HepG2 (cell line): Measurements from ENCODE around the gene RASD1. TPM values are rescaled to one million over a fixed set of nuclear protein-coding genes. Genes with fewer than 3 reads are reported as not detected.

Experiments used
- AKAP8 ChIP-seq: sonication (generic); formaldehyde crosslinking; IDR thresholded peaks from 2 replicates; pipeline ENCODE4 v1.5.1; 2020; ENCODE audit warnings: mild to moderate bottlenecking, missing genetic modification reagents
- BCL6 ChIP-seq: IDR thresholded peaks from 2 replicates; pipeline ENCODE4 v1.6.1; 2016; ENCODE audit warnings: missing genetic modification reagents, missing compliant biosample characterization
- BORCS8-MEF2B ChIP-seq: sonication (generic); formaldehyde crosslinking; IDR thresholded peaks from 2 replicates; pipeline ENCODE4 v1.8.0; 2022; ENCODE audit warnings: mild to moderate bottlenecking, missing genetic modification reagents
- CREB3 ChIP-seq: sonication (generic); formaldehyde crosslinking; IDR thresholded peaks from 2 replicates; pipeline ENCODE4 v1.5.0; 2020; ENCODE audit warnings: missing genetic modification reagents
- FOSL2 ChIP-seq: sonication (generic); formaldehyde crosslinking; IDR thresholded peaks from 2 replicates; pipeline ENCODE4 v1.4.0; 2020; ENCODE audit warnings: missing genetic modification reagents
- FOXM1 ChIP-seq: sonication (generic); formaldehyde crosslinking; IDR thresholded peaks from 2 replicates; pipeline ENCODE4 v1.5.0; 2020; ENCODE audit warnings: missing genetic modification reagents
- GRHL1 ChIP-seq: sonication (generic); formaldehyde crosslinking; conservative IDR thresholded peaks from 2 replicates; pipeline ENCODE4 v1.8.0; 2022; ENCODE audit warnings: missing genetic modification reagents
- HDAC1 ChIP-seq: sonication (generic); formaldehyde crosslinking; IDR thresholded peaks from 2 replicates; pipeline ENCODE4 v1.5.1; 2020; ENCODE audit warnings: mild to moderate bottlenecking, missing genetic modification reagents
- JDP2 ChIP-seq: sonication (generic); formaldehyde crosslinking; IDR thresholded peaks from 2 replicates; pipeline ENCODE4 v1.8.1; 2022; ENCODE audit warnings: missing genetic modification reagents, borderline replicate concordance
- MTERF4 ChIP-seq: sonication (generic); formaldehyde crosslinking; IDR thresholded peaks from 2 replicates; pipeline ENCODE4 v1.8.0; 2023; ENCODE audit warnings: mild to moderate bottlenecking, missing genetic modification reagents
- NCOA5 ChIP-seq: sonication (generic); formaldehyde crosslinking; IDR thresholded peaks from 2 replicates; pipeline ENCODE4 v1.4.0; 2020; ENCODE audit warnings: missing genetic modification reagents
- PRDM15 ChIP-seq: sonication (generic); formaldehyde crosslinking; IDR thresholded peaks from 2 replicates; pipeline ENCODE4 v1.4.0; 2020; ENCODE audit warnings: missing genetic modification reagents
- SIN3B ChIP-seq: fragments of 150-350 bp; IDR thresholded peaks from 2 replicates; pipeline ENCODE4 v1.6.1; 2014; ENCODE audit warnings: low read length
- SRSF9 ChIP-seq: fragments of 200-400 bp; formaldehyde crosslinking; IDR thresholded peaks from 2 replicates; pipeline ENCODE4 v1.6.1; 2018; ENCODE audit warnings: borderline replicate concordance, mild to moderate bottlenecking, low read depth, low read length; ENCODE audit not compliant: insufficient read depth, poor library complexity, severe bottlenecking
- TFAP4 ChIP-seq: sonication (generic); IDR thresholded peaks from 2 replicates; pipeline ENCODE4 v1.6.1; 2016; ENCODE audit warnings: low read depth, borderline replicate concordance
- ZBTB21 ChIP-seq: sonication (generic); formaldehyde crosslinking; IDR thresholded peaks from 2 replicates; pipeline ENCODE4 v1.4.0; 2020; ENCODE audit warnings: missing genetic modification reagents
- ZNF34 ChIP-seq: sonication (generic); formaldehyde crosslinking; IDR thresholded peaks from 2 replicates; pipeline ENCODE4 v1.4.0; 2020; ENCODE audit warnings: mild to moderate bottlenecking, missing genetic modification reagents, borderline replicate concordance
- ZNF343 ChIP-seq: sonication (generic); formaldehyde crosslinking; IDR thresholded peaks from 2 replicates; pipeline ENCODE4 v1.4.0; 2020; ENCODE audit warnings: mild to moderate bottlenecking, missing genetic modification reagents
- ZNF367 ChIP-seq: sonication (generic); formaldehyde crosslinking; IDR thresholded peaks from 2 replicates; pipeline ENCODE4 v1.4.0; 2020; ENCODE audit warnings: missing genetic modification reagents, borderline replicate concordance
- ZNF546 ChIP-seq: sonication (generic); formaldehyde crosslinking; conservative IDR thresholded peaks from 2 replicates; pipeline ENCODE4 v1.8.1; 2023; ENCODE audit warnings: mild to moderate bottlenecking, missing genetic modification reagents
- ZSCAN21 ChIP-seq: sonication (generic); formaldehyde crosslinking; IDR thresholded peaks from 2 replicates; pipeline ENCODE4 v1.8.0; 2022; ENCODE audit warnings: mild to moderate bottlenecking, missing genetic modification reagents, moderate library complexity, borderline replicate concordance
- polyA plus RNA-seq, 8 experiments: library from polyadenylated mRNA; depleted of rRNA in 3 of 8; stranded (reverse) in 7 of 8; unstranded in 1 of 8; fragments of >200 nt; fragmentation: Illumina TruSeq in 4 of 8; extraction: Trizol in 4 of 8; gene quantifications; 2 replicates each; pipeline versions ENCODE4 v1.2.1 to v1.2.3, GENCODE V29; 2011 to 2016; ENCODE audit warnings: low read depth in 4 of 8, missing spikeins in 1 of 8, mixed read lengths in 1 of 8; ENCODE audit not compliant: insufficient read depth in 1 of 8
- total RNA-seq, 5 experiments: library from RNA; depleted of rRNA; stranded (reverse); fragments of >200 nt; fragmentation: Illumina TruSeq; extraction: Trizol; gene quantifications; 2 replicates each; pipeline ENCODE4 v1.2.3, GENCODE V29; 2016; ENCODE audit warnings: low read depth in 1 of 5
- TF ChIP-seq, protein P1 (sequence below): IDR thresholded peaks from 2 replicates; pipeline ENCODE4 v1.6.1; 2016; ENCODE audit warnings: missing genetic modification reagents, missing compliant biosample characterization

RASD1 gene
- total and polyA plus RNA-seq, 2 of the 13 experiments (the other 11 are each of a cell fraction or from before 2014, with no cell fraction given): 1.6 to 4.2 TPM

DNA sequence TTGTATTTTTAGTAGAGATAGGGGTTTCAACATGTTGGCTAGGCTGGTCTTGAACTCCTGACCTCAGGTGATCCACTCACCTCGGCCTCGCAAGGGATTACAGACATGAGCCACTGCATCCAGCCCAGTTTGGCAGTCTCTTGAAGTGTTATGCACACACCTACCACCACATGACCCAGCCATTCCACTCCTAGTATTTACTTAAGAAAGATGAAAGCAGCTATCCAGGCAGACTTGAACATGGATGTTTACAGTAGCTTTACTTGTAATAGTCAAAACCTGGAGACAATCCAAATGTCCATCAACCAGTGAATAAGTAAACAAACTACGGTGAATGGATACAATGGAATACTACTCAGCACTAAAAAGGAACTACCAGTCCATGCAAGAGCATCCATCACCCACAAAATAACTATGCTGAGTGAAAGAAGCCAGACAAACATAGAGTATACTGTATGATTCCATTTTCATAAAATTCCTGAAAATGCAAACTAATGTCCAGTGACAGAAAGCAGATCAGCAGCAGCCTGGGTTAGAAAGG is 37.8 kb upstream of the RASD1 start (continued):
- TF ChIP-seq MTERF4 (CRISPR knock-in tag) (no peak), AKAP8 (CRISPR knock-in tag) (peak; percentile 85), FOSL2 (CRISPR knock-in tag) (peak; percentile 84), NCOA5 (no peak), ZBTB21 (no peak), TFAP4 (peak; percentile 71; the same call in 1 of the 2 replicates), BORCS8-MEF2B (CRISPR knock-in tag) (0 out of 2 replicates have a peak, but pooled peaks have one; percentile 43), CREB3 (CRISPR knock-in tag) (no peak), HDAC1 (CRISPR knock-in tag) (peak; percentile 95), BCL6 (CRISPR knock-in tag) (peak; percentile 99), ZNF367 (CRISPR knock-in tag) (no peak), SRSF9 (no peak), SIN3B (no peak), JDP2 (CRISPR knock-in tag) (no peak; the same call in 1 of the 2 replicates), ZNF343 (CRISPR knock-in tag) (no peak), GRHL1 (no peak), ZSCAN21 (CRISPR knock-in tag) (0 out of 2 replicates have a peak, but pooled peaks have one; percentile 60), ZNF34 (CRISPR knock-in tag) (no peak), ZNF546 (CRISPR knock-in tag) (no peak), PRDM15 (CRISPR knock-in tag) (peak; percentile 76; the same call in 1 of the 2 replicates), FOXM1 (CRISPR knock-in tag) (no peak)
- TF ChIP-seq, protein P1, sequence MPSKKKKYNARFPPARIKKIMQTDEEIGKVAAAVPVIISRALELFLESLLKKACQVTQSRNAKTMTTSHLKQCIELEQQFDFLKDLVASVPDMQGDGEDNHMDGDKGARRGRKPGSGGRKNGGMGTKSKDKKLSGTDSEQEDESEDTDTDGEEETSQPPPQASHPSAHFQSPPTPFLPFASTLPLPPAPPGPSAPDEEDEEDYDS (CRISPR knock-in tag): peak; percentile 62
